Type B pancreatic cell (in vitro differentiated cells): ENCODE measurements around the gene IL17RA. TPM values are rescaled to one million over a fixed set of nuclear protein-coding genes. Genes with fewer than 3 reads are reported as not detected.

Experiments used
- DNase-seq: peaks from one replicate; pipeline ENCODE4 v3.0.0; 2021; ENCODE audit warnings: mixed read lengths; ENCODE audit not compliant: unreplicated experiment; ENCODE audit errors: extremely low spot score
- H3K27ac Mint-ChIP-seq: 2 replicates; pipeline ENCODE4 v1.8.0; 2021; ENCODE audit warnings: mild to moderate bottlenecking, mixed read lengths
- H3K27me3 Mint-ChIP-seq: 2 replicates; pipeline ENCODE4 v1.8.0; 2021; ENCODE audit warnings: mixed read lengths
- H3K36me3 Mint-ChIP-seq: 2 replicates; pipeline ENCODE4 v1.8.0; 2021; ENCODE audit warnings: mixed read lengths
- H3K4me1 Mint-ChIP-seq: one replicate; pipeline ENCODE4 v1.8.0; 2021; ENCODE audit warnings: mixed read lengths; ENCODE audit not compliant: unreplicated experiment
- H3K4me3 Mint-ChIP-seq: 2 replicates; pipeline ENCODE4 v1.8.0; 2021; ENCODE audit warnings: mild to moderate bottlenecking, mixed read lengths
- H3K9me3 Mint-ChIP-seq: 2 replicates; pipeline ENCODE4 v1.8.0; 2021; ENCODE audit warnings: mixed read lengths
- CTCF ChIP-seq: fragments of 200-600 bp; sonication (generic); conservative IDR thresholded peaks from 2 replicates; pipeline ENCODE4 v1.5.0; 2021; ENCODE audit warnings: antibody characterized with exemption, mild to moderate bottlenecking
- total RNA-seq: library from RNA; stranded (reverse); gene quantifications from 2 replicates; pipeline ENCODE4 v1.2.1, GENCODE V29; 2021; ENCODE audit warnings: low replicate concordance

The IL17RA gene
- total RNA-seq, 1 donor from 2014 or later: 8.0 TPM

DNA sequence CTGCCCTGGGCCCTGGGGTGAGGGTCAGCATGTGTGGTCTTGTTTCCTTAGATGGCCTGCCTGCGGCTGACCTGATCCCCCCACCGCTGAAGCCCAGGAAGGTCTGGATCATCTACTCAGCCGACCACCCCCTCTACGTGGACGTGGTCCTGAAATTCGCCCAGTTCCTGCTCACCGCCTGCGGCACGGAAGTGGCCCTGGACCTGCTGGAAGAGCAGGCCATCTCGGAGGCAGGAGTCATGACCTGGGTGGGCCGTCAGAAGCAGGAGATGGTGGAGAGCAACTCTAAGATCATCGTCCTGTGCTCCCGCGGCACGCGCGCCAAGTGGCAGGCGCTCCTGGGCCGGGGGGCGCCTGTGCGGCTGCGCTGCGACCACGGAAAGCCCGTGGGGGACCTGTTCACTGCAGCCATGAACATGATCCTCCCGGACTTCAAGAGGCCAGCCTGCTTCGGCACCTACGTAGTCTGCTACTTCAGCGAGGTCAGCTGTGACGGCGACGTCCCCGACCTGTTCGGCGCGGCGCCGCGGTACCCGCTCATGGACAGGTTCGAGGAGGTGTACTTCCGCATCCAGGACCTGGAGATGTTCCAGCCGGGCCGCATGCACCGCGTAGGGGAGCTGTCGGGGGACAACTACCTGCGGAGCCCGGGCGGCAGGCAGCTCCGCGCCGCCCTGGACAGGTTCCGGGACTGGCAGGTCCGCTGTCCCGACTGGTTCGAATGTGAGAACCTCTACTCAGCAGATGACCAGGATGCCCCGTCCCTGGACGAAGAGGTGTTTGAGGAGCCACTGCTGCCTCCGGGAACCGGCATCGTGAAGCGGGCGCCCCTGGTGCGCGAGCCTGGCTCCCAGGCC is 23.7 kb downstream of the IL17RA start:
- DNase-seq: no peak
- Mint-ChIP-seq H3K27ac (no peak overlapping the region), H3K36me3 (no peaks in the 10 kb centered on the region), H3K27me3 (no peaks in the 10 kb centered on the region), H3K4me3 (no peak overlapping the region), H3K9me3 (no peaks in the 10 kb centered on the region), H3K4me1 (no peaks in the 10 kb centered on the region)
- no peak for TF ChIP-seq CTCF

DNA sequence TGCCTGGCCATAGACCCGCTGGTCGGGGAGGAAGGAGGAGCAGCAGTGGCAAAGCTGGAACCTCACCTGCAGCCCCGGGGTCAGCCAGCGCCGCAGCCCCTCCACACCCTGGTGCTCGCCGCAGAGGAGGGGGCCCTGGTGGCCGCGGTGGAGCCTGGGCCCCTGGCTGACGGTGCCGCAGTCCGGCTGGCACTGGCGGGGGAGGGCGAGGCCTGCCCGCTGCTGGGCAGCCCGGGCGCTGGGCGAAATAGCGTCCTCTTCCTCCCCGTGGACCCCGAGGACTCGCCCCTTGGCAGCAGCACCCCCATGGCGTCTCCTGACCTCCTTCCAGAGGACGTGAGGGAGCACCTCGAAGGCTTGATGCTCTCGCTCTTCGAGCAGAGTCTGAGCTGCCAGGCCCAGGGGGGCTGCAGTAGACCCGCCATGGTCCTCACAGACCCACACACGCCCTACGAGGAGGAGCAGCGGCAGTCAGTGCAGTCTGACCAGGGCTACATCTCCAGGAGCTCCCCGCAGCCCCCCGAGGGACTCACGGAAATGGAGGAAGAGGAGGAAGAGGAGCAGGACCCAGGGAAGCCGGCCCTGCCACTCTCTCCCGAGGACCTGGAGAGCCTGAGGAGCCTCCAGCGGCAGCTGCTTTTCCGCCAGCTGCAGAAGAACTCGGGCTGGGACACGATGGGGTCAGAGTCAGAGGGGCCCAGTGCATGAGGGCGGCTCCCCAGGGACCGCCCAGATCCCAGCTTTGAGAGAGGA is 24.5 kb downstream of the IL17RA start:
- Mint-ChIP-seq H3K4me3 (no peak overlapping the region), H3K36me3 (no peaks in the 10 kb centered on the region), H3K4me1 (no peaks in the 10 kb centered on the region), H3K27me3 (no peaks in the 10 kb centered on the region), H3K27ac (no peak overlapping the region), H3K9me3 (no peaks in the 10 kb centered on the region)
- no peak for TF ChIP-seq CTCF
- no peak for DNase-seq

DNA sequence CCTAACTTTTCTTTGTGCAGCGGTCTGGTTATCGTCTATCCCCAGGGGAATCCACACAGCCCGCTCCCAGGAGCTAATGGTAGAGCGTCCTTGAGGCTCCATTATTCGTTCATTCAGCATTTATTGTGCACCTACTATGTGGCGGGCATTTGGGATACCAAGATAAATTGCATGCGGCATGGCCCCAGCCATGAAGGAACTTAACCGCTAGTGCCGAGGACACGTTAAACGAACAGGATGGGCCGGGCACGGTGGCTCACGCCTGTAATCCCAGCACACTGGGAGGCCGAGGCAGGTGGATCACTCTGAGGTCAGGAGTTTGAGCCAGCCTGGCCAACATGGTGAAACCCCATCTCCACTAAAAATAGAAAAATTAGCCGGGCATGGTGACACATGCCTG is 25.2 kb downstream of the IL17RA start:
- H3K9me3 Mint-ChIP-seq: no peaks in the 10 kb centered on the region
- DNase-seq: no peak
- H3K36me3 Mint-ChIP-seq: no peaks in the 10 kb centered on the region
- no peak for TF ChIP-seq CTCF
- no peaks in the 10 kb centered on the region for H3K27me3 Mint-ChIP-seq
- no peak overlapping the region for H3K4me3 Mint-ChIP-seq
- H3K4me1 Mint-ChIP-seq: no peaks in the 10 kb centered on the region
- no peak overlapping the region for H3K27ac Mint-ChIP-seq

- peaks cover 1% of the 10 kb centered on the region for H3K27me3 Mint-ChIP-seq
- H3K36me3 Mint-ChIP-seq: no peaks in the 10 kb centered on the region
- no peaks in the 10 kb centered on the region for H3K9me3 Mint-ChIP-seq
- TF ChIP-seq CTCF: no peak
- no peak for DNase-seq
- no peak overlapping the region for H3K4me3 Mint-ChIP-seq
- H3K4me1 Mint-ChIP-seq: no peaks in the 10 kb centered on the region
- no peak overlapping the region for H3K27ac Mint-ChIP-seq
These were observed 26.2 kb downstream of the IL17RA start for GRCh38 chr22:17110791-17111550.

DNA sequence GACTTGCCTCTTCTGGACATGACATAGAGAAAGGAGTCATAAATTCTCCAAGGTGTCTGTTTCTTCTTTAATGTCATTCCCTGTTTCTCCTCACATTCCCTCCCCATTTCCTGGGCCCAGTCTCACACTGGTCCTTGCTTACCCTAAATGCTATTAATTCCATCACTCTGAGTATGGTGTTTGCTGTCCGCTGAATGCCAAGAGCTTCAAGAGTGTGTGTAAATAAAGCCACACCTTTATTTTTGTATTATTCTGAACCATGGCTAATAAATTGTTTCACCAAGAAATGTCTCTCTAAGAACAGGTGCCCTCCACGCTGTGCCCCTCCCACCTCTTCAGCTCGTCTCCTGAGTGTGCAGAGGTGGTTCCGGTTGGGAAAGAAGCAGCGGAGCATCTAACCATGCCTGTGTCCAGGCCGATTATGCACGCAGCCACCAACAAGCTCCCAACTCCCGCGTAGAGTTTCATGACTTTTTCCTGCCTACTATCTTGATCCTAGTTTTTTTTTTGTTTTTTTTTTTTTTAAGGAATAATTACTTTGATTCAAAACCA is 27.8 kb downstream of the IL17RA start:
- Mint-ChIP-seq H3K9me3 (no peaks in the 10 kb centered on the region), H3K27ac (no peak overlapping the region), H3K27me3 (peaks cover 14% of the 10 kb centered on the region), H3K36me3 (no peaks in the 10 kb centered on the region), H3K4me1 (no peaks in the 10 kb centered on the region), H3K4me3 (no peak overlapping the region)
- no peak for TF ChIP-seq CTCF
- no peak for DNase-seq
